GM18867 (cell line): Measurements from ENCODE around the gene EIF1AD.
"Not testable (repeated sequence)": the region's sequence is repeated elsewhere in the genome, so short reads cannot be mapped to it uniquely, and the experiment has no call there.

Experiments
- ATAC-seq: cut with Tn5 transposase; IDR thresholded peaks from one replicate; pipeline ENCODE4 v1.9.1; 2021; ENCODE audit warnings: mild to moderate bottlenecking, moderate library complexity; ENCODE audit not compliant: unreplicated experiment

EIF1AD gene

DNA sequence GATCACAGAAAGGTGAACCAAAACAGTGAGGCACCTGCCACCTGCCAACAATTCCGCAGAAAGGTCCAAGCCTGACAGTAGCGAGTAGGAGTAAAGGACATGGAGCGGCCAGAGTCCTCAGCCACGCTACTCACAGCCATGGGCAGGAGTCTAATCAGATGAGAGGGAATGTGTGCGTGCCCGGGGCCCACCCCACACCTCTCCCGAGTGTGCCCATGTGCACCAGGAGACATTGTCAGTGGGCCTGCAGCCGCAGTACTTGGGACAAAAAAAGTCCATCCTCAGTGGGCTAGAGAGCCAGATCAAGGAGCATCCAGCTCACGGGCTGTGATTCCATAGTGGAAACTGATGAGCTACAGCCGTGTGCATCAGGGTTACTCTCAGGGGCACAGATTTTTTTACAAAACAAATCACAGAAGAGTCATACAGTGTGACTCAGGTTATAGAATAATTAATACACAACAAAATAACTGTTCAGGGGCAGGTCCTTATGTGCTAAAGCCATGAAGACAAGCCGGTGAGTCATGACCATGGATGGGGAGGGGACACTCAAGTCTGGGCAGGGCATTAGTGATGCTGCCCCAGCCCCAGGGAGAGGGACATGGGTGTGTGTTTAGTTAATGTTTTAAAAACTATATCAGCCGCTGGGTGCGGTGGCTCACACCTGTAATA lies 28.4 kb downstream of the EIF1AD start:
- no peak for ATAC-seq

DNA sequence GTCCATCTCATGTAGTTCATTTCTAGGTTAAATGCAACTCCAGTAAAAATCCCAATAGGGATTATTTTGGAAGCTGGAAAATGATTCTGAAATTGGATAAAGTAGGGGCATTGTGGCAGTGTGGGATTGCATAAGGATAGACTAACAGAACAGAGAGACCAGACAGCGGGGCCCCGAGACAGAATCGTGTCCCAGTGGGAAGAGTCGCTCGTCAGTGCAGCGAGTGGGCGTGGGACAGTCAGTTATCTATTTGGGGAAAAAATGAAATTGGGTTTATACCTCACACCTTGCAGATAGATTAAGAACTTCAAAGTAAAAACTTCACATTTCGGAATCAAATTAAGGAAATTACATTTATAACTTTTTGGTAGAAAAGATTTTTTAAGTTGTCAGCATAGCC lies 29.8 kb downstream of the EIF1AD start:
- ATAC-seq, result no peak

DNA sequence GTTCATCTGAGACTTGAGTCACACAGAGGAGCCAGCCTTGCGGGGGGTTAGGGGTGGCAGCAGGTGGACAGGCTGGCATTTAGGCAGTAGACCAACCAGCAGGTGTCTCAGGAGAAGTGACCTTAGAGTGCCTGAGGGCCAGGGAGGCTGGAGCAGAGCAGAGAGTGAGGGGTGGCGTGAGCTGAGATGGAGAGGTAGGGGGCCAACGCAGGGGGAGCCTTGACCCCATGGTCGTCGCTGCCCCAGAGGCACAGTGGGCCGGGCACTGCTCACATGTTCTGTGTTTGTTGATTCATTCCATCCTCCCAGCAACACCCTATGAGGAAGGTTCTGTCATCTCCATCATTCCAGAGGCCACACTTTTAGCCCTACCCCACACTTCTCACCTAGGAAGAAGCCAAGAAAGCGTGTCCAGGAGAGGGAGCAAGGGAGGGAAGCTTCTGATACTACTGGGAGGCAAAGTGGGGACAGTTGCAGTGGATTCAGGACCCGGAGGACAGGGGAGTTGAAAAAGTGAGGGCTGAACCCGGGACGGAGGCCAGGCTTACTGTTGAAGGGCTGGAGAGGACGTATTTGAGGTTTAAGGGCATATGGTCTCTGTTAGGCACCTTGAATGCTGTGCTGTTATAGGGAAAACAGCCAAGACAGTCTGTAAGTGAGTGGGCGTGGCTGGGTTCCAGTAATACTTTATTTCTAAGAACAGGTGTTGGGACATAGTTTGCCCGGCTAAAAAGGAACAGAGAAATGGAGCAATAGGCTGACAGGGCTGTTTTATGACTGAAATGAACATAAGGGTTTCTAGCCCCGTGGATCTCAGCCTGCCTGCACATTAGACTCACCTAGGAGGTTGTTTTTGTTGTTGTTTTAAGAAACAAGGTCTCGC lies 33.1 kb downstream of the EIF1AD start:
- no peak for ATAC-seq

- ATAC-seq, result no peak
These were observed 34.5 kb downstream of the EIF1AD start for GRCh38 chr11:65967329-65967934.

DNA sequence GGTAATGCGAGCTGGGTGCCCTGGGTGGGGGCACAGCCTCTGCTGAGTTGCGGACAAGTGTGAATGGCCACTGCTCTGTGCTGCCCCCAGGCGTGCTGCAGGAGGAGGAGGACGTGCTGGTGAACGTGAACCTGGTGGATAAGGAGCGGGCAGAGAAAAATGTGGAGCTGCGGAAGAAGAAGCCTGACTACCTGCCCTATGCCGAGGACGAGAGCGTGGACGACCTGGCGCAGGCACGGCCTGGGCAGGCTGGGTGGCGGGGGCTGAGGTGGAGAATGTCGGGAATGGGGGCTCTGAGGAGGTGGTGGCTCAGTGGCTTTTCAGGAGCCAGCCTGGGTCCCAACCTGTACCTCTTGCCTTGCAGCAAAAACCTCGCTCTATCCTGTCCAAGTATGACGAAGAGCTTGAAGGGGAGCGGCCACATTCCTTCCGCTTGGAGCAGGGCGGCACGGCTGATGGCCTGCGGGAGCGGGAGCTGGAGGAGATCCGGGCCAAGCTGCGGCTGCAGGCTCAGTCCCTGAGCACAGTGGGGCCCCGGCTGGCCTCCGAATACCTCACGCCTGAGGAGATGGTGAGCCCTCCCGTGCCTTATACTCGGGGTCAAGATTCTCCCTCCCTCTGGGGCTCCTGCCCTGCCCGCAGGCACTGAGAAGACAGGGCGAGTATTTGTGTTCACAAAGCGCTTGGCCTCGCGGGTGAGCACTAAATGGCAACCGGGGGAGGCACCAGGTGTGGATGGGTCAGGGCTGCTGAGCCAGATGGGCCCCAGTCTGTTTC lies 35.8 kb downstream of the EIF1AD start:
- ATAC-seq, result no peak

- no peak for ATAC-seq
These were observed 37.1 kb downstream of the EIF1AD start for GRCh38 chr11:65964906-65965305.

DNA sequence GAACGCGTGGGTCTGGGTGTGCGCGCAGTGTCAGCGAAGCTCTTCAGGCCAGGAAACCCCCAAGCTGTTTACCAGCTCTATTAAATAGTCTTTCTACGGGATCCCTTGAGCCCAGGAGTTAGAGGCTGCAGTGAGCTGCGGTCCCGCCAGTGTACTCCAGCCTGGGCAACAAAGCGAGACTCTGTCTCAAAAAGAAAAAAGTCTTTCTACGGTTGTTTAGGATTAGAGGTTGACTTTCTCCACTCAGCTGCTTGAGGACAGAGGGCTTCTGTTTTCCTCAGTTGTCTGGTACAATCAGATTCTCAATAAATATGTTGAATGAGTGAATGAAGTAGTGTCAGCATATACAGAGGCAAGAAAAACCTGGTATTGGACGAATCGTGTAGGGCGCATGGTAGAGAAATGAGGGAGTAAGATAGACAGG lies 39.8 kb downstream of the EIF1AD start:
- no peak for ATAC-seq

- ATAC-seq, result peak; percentile 85
These were observed 40.5 kb downstream of the EIF1AD start, which contains the start of gene SART1 for GRCh38 chr11:65961267-65962140. SART1 (plus strand) TSS chr11:65961734; CDS start chr11:65961781, 47 bp downstream.

- ATAC-seq, result no peak
These were observed 41.1 kb downstream of the EIF1AD start for GRCh38 chr11:65960824-65961266.

DNA sequence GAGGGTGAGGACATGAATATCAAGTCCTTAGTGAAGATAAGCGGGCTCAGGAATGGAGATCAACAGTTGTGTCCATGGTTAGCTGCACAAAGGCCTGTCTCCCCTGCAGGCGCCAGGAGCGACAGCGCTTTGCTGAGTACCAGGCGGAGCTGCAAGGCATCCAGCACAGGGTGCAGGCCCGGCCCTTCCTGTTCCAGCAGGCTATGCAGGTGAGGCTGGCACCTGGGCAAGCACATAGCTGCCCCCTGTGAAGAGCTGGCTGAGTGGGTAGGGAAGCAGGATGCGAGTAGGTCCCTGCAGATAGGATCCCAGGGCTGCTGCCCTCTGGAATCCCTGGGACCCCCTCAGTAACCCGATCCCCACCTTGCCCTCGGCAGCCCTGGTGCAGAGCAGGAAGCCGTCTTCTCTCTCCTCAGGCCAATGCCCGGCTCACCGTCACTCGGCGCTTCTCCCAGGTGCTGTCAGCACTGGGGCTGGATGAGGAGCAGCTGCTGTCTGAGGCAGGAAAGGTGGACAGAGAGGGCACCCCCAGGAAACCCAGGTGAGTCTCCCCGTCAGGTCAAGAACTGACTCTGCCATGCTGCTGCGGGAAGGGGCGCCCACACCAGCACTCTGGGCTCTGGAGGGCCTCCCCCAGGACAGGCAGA lies 43.1 kb downstream of the EIF1AD start:
- no peak for ATAC-seq

DNA sequence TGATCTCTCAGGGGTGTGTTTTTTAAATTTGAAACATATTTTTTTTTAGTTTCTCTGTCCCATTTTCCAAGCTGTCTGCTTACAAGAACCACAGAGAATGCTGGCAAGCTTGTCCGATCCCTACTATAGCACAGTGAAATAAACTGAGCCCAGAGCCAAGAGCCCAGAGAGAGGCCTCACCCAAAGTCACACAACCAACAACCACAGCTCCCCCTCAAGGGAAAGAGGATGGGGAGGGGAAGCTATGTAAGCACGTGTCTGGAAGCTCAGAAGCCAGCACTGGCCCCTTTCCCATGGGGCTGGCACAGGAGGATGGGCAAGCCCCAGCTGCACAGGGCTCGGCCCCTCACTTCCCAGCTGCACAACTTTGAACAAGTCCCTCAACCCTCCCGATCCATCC lies 43.7 kb downstream of the EIF1AD start:
- no peak for ATAC-seq

DNA sequence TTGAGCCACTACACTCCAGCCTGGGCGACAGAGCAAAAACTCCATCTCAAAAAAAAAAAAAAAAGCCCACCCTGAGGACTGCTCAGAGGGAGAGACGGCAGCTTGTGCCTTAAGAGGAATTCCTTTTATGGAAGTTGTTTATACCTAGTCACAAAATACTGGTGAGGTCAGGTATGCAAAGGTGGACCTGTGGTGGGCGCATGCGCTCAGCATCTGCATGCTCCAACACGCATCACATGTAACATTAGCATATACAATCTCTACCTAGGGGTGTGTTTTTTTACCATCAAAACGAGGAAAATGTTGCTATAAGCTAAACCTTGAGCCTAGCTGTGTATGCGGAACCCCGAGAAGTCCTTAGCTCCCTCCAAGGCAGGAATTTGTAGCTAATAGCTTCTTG lies 47.2 kb downstream of the EIF1AD start:
- no peak for ATAC-seq

DNA sequence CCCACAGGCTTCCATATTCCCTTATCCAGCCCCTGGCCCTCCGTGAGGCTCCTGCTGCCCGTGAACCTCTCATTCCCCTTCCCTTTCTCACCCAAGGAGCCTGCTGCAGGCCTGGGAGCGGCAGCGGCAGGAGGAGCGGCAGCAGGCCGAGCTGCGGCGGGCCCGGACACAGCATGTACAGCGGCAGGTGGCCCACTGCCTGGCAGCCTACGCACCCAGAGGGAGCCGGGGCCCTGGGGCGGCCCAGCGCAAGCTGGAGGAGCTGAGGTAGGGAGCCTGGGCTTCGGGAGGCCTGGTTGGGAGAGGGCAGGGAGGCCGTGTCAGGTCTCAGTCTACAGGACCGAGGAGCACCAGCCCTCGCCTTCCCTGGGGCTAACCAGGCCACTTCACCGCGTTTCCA lies 48.5 kb downstream of the EIF1AD start:
- no peak for ATAC-seq

DNA sequence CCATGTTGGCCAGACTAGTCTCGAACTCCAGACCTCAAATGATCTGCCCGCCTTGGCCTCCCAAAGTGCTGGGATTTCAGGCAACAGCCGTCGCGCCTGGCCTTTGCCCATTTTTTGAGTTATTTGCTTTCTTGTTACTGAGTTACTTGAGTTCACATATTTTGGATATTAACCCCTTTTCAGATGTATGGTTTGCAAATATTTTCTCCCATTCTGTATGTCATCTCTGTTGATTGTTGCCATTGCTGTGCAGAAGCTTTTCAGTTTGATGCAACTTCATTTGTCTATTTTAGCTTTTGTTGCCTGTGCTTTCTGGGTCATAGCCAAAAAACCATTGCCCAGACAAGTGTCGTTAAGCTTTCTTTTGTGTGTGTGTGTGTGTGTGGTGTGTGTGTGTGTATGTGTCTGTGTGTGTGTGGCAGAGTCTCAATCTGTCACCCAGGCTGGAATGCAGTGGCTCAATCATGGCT lies 49.9 kb downstream of the EIF1AD start:
- no peak for ATAC-seq

DNA sequence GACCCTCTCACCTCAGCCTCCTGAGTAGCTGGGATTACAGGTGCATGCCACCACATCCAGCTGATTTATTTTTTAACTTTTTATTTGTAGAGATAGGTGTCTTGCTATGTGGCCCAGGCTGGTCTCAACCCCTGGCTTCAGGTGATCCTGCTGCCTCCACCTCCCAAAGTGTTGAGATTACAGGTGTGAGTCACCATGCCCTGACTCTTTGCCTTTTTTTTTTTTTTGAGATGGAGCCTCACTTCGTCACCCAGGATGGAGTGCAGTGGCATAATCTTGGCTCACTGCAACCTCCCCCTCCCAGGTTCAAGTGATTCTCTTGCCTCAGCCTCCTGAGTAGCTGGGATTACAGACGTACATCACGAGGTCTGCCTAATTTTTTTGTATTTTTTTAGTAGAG lies 50.3 kb downstream of the EIF1AD start:
- ATAC-seq, result not testable (repeated sequence)

- not testable (repeated sequence) for ATAC-seq
These were observed 51.2 kb downstream of the EIF1AD start for GRCh38 chr11:65950711-65951110.

- no peak for ATAC-seq
These were observed 54.3 kb downstream of the EIF1AD start for GRCh38 chr11:65947603-65948125.

DNA sequence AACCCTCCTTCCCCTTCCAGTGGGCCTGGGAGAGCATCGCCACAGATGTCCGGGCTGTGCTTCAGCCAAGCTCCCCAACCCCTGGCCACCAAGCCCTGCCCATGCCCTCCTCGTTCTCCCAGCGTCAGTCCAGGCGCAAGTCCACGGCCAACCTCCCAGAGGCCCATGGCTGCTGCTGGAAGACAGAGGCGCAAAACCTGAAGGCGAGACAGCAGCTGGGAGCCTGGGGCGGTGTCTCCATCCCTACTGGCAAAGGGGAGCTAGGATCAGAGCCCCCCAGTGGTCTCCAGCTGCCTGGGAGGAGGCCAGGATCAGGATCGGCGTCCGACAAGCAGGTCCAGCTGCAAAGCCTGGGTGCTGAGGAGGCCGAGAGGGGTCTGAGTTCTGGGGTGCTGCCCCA lies 54.8 kb downstream of the EIF1AD start:
- no peak for ATAC-seq

- ATAC-seq, result no peak
These were observed 55.3 kb downstream of the EIF1AD start for GRCh38 chr11:65946655-65947054.
